Colonic mucosa (tissue), 4 donors: ENCODE results near the gene MCC. TPM values are rescaled to one million over a fixed set of nuclear protein-coding genes. Genes with fewer than 3 reads are reported as not detected.
A peak's percentile ranks its signal among the peaks of the same experiment; 100 is the strongest.

Experiments
- DNase-seq: peaks from one replicate; pipeline ENCODE4 v3.0.0-alpha.2; 2020
- H3K27ac ChIP-seq: fragments of 200-600 bp; one replicate; pipeline ENCODE4 v1.8.0; 2021
- H3K27me3 ChIP-seq: fragments of 200-600 bp; one replicate; pipeline ENCODE4 v1.8.0; 2021
- H3K36me3 ChIP-seq: fragments of 200-600 bp; one replicate; pipeline ENCODE4 v1.8.0; 2021
- H3K4me1 ChIP-seq: fragments of 200-600 bp; one replicate; pipeline ENCODE4 v1.8.0; 2021; ENCODE audit warnings: mild to moderate bottlenecking
- H3K4me3 ChIP-seq: fragments of 200-600 bp; one replicate; pipeline ENCODE4 v1.8.0; 2021
- H3K9ac ChIP-seq, 2 donors: one replicate each; pipeline ENCODE4 v1.7.0; 2013; ENCODE audit warnings: control low read depth in 2 of 2, low read depth in 2 of 2, low read length in 2 of 2
- H3K9me3 ChIP-seq: fragments of 200-600 bp; one replicate; pipeline ENCODE4 v1.8.0; 2021
- intact Hi-C: fragments of 100-400 bp; cut with DNase I; formaldehyde crosslinking; loops from one replicate; pipeline ENCODE4 v1.14.1; 2022
- total RNA-seq, 2 donors: library from RNA; stranded (reverse); fragmentation: NEBNext Ultra II Directional in 1 of 2; extraction: Animal tissue kit (Norgen Biotek cat#: 25700) in 1 of 2; gene quantifications; one replicate each; pipeline ENCODE4 v1.2.1, GENCODE V29; 2021
- TF ChIP-seq, protein P1 (sequence below): fragments of 200-600 bp; IDR thresholded peaks from one replicate; pipeline ENCODE4 v1.8.0; 2022; ENCODE audit warnings: antibody characterized with exemption, mild to moderate bottlenecking
- donor health status: healthy.
- donor health status: DM: no; HTN: no; CAD: no.
- donor health status: DM: no; HTN: no; CAD: no.

MCC gene
- total RNA-seq, 2 donors from 2014 or later: 1.9 to 3.1 TPM

DNA sequence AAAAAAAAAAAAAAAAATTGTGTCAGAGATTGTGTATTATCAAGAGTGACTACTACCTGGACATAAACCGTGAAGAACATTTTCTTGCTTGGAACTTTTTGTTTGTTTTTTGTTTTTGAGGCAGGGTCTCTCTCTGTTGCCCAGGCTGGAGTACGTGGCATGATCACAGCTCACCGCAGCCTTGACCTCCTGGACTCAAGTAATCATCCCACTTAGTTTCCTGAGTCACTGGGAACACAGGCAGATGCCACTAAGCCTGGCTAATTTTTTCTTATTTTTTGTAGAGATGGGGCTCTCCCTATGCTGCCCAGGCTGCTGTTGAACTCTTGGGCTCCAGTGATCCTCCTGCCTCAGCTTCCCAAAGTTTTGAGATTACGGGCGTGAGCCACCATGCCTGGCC lies 485.8 kb downstream of the MCC start:
- no peak overlapping the region for H3K4me3 ChIP-seq
- H3K9me3 ChIP-seq: no peaks in the 10 kb centered on the region
- TF ChIP-seq, protein P1, sequence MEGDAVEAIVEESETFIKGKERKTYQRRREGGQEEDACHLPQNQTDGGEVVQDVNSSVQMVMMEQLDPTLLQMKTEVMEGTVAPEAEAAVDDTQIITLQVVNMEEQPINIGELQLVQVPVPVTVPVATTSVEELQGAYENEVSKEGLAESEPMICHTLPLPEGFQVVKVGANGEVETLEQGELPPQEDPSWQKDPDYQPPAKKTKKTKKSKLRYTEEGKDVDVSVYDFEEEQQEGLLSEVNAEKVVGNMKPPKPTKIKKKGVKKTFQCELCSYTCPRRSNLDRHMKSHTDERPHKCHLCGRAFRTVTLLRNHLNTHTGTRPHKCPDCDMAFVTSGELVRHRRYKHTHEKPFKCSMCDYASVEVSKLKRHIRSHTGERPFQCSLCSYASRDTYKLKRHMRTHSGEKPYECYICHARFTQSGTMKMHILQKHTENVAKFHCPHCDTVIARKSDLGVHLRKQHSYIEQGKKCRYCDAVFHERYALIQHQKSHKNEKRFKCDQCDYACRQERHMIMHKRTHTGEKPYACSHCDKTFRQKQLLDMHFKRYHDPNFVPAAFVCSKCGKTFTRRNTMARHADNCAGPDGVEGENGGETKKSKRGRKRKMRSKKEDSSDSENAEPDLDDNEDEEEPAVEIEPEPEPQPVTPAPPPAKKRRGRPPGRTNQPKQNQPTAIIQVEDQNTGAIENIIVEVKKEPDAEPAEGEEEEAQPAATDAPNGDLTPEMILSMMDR: no peak
- DNase-seq: no peak
- no peaks in the 10 kb centered on the region for H3K27me3 ChIP-seq
- H3K36me3 ChIP-seq: peaks cover 11% of the 10 kb centered on the region
- H3K4me1 ChIP-seq: no peaks in the 10 kb centered on the region
- H3K27ac ChIP-seq: no peak overlapping the region
- H3K9ac ChIP-seq: no peak overlapping the region
- intact Hi-C loops: no loop called here

DNA sequence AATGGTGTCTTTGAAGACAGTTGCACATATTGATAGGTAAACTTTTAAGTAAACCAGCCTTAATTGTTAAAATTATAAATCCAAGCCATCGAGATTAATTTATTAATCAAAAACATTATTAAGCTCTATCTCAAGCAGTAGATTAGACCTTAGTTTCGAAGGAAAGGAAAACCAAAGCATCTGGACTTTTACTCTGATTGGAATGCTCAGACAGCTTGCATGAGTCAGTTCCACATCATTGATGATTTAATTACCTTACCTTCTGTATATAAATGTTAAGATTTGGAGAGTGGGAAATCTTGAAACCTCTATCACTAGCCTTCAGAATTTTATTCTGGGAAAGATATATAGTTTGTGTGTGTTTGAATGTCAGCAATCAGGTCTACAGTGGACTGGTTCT lies 487.8 kb downstream of the MCC start:
- intact Hi-C loops: no loop called here
- no peaks in the 10 kb centered on the region for H3K9me3 ChIP-seq
- H3K9ac ChIP-seq: no peak overlapping the region
- H3K4me1 ChIP-seq: no peaks in the 10 kb centered on the region
- TF ChIP-seq, protein P1: no peak
- no peak for DNase-seq
- H3K27me3 ChIP-seq: no peaks in the 10 kb centered on the region
- no peak overlapping the region for H3K27ac ChIP-seq
- no peak overlapping the region for H3K4me3 ChIP-seq
- peaks cover 11% of the 10 kb centered on the region for H3K36me3 ChIP-seq

DNA sequence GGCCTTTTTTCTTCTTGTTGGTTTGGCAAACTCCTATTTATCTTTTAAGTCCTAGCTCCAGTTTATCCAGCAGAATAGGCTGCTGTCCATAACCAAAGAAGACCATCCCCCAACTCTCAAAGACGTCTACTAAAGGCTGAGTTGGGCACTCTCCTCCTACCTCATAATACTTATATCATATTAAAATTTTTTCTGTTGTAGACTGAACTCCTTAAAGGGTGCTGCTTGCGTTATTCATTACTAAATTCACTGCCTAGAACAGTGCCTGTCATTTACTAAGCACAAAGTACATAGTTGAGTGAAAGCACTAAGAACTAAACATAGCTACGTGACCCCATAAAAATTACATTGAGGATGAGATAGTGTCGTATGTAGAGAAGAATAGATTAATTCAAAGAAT lies 490.0 kb downstream of the MCC start:
- H3K36me3 ChIP-seq: peaks cover 11% of the 10 kb centered on the region
- TF ChIP-seq, protein P1: no peak

DNA sequence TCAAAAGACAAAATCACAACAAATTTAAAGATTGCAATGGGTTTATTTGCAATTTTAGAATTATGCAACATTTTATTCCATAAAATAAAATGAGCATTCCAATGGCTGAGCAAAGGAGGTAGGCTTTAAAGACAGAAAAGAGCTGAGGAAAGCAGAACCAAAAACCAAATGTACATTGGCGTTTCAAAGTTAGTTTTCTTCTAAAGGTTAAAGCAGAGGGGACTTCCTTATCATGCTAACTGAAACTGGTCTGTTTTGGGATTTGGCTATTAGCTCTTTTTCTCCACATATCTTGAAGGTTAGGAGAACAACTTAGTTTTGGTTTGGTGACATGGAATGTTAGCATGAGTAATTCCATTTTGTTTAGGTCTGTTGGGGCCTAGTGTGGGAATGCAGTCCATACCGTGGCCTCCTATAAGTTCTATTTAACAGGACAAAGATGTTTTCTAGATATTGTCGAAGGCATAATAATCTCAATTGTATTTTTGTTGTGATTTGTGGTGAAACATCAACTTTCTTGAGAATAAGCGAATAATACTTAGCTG lies 491.4 kb downstream of the MCC start:
- Histone ChIP-seq H3K27ac (no peak overlapping the region), H3K9ac (no peak overlapping the region), H3K27me3 (no peaks in the 10 kb centered on the region), H3K36me3 (peaks cover 9% of the 10 kb centered on the region), H3K9me3 (no peaks in the 10 kb centered on the region), H3K4me1 (no peaks in the 10 kb centered on the region), H3K4me3 (no peak overlapping the region)
- intact Hi-C loops: loop anchor here (5.0 to 10.0 kb wide), 3 partner anchors 338 to 610 kb away; partner anchors contain the start of gene YTHDC2
- no peak for DNase-seq
- TF ChIP-seq, protein P1: no peak

More for the DNA sequence above, 490.0 kb downstream of the MCC start:
- H3K9ac ChIP-seq: no peak overlapping the region
- no peaks in the 10 kb centered on the region for H3K27me3 ChIP-seq
- no peaks in the 10 kb centered on the region for H3K9me3 ChIP-seq
- no peak overlapping the region for H3K4me3 ChIP-seq
- H3K27ac ChIP-seq: no peak overlapping the region
- DNase-seq: no peak
- no peaks in the 10 kb centered on the region for H3K4me1 ChIP-seq
- intact Hi-C loops: loop anchor here (5.0 to 10.0 kb wide), 3 partner anchors 337 to 609 kb away; partner anchors contain the start of gene YTHDC2

DNA sequence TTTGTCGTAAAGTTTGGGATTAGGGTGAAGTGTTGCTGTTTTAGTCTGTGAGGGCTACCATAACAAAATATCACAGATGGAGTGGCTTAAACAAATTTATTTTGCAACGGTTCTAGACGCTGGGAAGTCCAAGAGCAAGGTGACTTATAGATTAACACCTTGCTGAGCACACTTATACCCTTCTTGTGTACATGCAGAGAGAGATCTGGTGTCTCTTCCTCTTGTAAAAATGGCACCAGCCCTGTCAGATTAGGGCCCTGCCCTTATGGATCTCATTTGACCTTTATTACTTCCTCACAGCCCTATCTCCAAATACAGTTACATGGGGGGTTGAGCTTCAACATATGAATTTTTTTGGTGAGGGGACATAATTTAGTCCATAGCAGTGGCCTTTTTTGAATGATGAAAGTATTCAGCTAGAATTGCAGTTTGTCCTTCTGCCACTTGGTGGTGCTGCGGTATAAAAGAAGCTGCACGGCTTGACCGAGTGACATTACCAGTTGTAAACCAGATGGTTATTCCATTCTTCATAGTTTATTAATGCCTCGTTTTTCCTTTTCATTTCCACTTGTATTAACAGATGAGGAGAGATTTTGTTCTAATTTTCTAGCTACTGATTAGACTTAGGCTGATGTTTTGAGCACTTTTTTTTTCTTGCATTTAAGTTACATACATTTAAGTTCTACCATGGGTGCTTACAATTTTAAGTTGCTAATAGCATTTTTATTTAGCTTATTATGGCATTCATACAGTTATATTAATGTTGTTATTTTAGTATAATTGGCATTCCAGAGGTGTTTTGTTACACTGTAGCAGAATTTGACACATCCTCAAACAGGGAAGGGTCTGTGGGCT lies 492.3 kb downstream of the MCC start:
- TF ChIP-seq, protein P1: peak; percentile 74
- intact Hi-C loops: loop anchor here (5.0 to 10.0 kb wide), 3 partner anchors 339 to 611 kb away; partner anchors contain the start of gene YTHDC2

More for the DNA sequence above, 492.3 kb downstream of the MCC start:
- H3K4me1 ChIP-seq: no peaks in the 10 kb centered on the region
- H3K27me3 ChIP-seq: no peaks in the 10 kb centered on the region
- peak; percentile 84 for DNase-seq
- H3K9ac ChIP-seq: no peak overlapping the region
- no peak overlapping the region for H3K4me3 ChIP-seq
- no peaks in the 10 kb centered on the region for H3K36me3 ChIP-seq
- H3K27ac ChIP-seq: no peak overlapping the region
- no peaks in the 10 kb centered on the region for H3K9me3 ChIP-seq
